Neural cell (in vitro differentiated cells): ENCODE measurements around the gene SYNRG.

Source experiments
- EP300 ChIP-seq: fragments of 450-650 bp; conservative IDR thresholded peaks from 2 replicates; pipeline ENCODE4 v1.6.1; 2014; ENCODE audit warnings: antibody characterized with exemption, mild to moderate bottlenecking, moderate library complexity; ENCODE audit not compliant: poor library complexity, severe bottlenecking
- EZH2 ChIP-seq: fragments of 200-600, 300-800 bp; shearing (Covaris generic), sonication (generic); IDR thresholded peaks from 2 replicates; pipeline ENCODE4 v1.6.1; 2014; ENCODE audit warnings: antibody characterized with exemption, low read length, borderline replicate concordance, mild to moderate bottlenecking; ENCODE audit not compliant: insufficient read depth, poor library complexity, severe bottlenecking
- POLR2AphosphoS5 ChIP-seq: IDR thresholded peaks from 2 replicates; pipeline ENCODE4 v1.6.1; 2012
- TF ChIP-seq, protein P1 (sequence below): fragments of 450-650 bp; IDR thresholded peaks from 2 replicates; pipeline ENCODE4 v1.5.1; 2014; ENCODE audit warnings: antibody characterized with exemption, mild to moderate bottlenecking, moderate library complexity; ENCODE audit not compliant: poor library complexity, severe bottlenecking
- TF ChIP-seq, protein P2 (sequence below): IDR thresholded peaks from 2 replicates; pipeline ENCODE4 v1.6.1; 2012; ENCODE audit warnings: borderline replicate concordance

DNA sequence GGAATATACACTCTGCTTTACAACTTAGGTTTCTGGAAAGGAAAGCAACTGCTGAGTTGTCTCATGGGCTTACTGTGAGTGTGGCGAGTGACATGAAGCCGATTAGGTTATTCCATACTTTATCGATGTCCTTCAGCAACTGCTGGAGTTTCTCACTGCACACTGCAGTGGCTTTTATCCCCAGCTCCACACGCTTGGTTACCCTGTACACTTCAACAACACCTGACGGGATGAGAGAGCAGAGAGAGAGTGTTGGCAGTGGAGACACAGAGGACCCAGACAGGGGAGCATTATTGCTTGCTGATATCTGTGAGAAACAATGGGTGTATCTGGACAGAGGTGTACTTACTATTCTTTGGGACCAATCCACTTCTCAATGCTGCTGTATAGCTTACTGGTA, 73.3 kb downstream of the SYNRG start:
- TF ChIP-seq EP300 (no peak), EZH2 (no peak), POLR2AphosphoS5 (no peak)
- TF ChIP-seq, protein P1, sequence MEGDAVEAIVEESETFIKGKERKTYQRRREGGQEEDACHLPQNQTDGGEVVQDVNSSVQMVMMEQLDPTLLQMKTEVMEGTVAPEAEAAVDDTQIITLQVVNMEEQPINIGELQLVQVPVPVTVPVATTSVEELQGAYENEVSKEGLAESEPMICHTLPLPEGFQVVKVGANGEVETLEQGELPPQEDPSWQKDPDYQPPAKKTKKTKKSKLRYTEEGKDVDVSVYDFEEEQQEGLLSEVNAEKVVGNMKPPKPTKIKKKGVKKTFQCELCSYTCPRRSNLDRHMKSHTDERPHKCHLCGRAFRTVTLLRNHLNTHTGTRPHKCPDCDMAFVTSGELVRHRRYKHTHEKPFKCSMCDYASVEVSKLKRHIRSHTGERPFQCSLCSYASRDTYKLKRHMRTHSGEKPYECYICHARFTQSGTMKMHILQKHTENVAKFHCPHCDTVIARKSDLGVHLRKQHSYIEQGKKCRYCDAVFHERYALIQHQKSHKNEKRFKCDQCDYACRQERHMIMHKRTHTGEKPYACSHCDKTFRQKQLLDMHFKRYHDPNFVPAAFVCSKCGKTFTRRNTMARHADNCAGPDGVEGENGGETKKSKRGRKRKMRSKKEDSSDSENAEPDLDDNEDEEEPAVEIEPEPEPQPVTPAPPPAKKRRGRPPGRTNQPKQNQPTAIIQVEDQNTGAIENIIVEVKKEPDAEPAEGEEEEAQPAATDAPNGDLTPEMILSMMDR, result no peak
- TF ChIP-seq, protein P2, sequence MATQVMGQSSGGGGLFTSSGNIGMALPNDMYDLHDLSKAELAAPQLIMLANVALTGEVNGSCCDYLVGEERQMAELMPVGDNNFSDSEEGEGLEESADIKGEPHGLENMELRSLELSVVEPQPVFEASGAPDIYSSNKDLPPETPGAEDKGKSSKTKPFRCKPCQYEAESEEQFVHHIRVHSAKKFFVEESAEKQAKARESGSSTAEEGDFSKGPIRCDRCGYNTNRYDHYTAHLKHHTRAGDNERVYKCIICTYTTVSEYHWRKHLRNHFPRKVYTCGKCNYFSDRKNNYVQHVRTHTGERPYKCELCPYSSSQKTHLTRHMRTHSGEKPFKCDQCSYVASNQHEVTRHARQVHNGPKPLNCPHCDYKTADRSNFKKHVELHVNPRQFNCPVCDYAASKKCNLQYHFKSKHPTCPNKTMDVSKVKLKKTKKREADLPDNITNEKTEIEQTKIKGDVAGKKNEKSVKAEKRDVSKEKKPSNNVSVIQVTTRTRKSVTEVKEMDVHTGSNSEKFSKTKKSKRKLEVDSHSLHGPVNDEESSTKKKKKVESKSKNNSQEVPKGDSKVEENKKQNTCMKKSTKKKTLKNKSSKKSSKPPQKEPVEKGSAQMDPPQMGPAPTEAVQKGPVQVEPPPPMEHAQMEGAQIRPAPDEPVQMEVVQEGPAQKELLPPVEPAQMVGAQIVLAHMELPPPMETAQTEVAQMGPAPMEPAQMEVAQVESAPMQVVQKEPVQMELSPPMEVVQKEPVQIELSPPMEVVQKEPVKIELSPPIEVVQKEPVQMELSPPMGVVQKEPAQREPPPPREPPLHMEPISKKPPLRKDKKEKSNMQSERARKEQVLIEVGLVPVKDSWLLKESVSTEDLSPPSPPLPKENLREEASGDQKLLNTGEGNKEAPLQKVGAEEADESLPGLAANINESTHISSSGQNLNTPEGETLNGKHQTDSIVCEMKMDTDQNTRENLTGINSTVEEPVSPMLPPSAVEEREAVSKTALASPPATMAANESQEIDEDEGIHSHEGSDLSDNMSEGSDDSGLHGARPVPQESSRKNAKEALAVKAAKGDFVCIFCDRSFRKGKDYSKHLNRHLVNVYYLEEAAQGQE, result no peak
